Subcutaneous abdominal adipose tissue (tissue), 5 donors: ENCODE measurements around the gene PDLIM5.

Source experiments
- H3K27ac ChIP-seq: one replicate; pipeline ENCODE4 v1.7.0; 2013; ENCODE audit warnings: low read depth, mild to moderate bottlenecking, inconsistent platforms, low read length, moderate library complexity
- H3K27me3 ChIP-seq, 5 donors: one replicate each; pipeline ENCODE4 v1.7.0; 2013; ENCODE audit warnings: low read length in 5 of 5, inconsistent platforms in 1 of 5; ENCODE audit not compliant: control insufficient read depth in 5 of 5, insufficient read depth in 4 of 5
- H3K36me3 ChIP-seq, 5 donors: one replicate each; pipeline ENCODE4 v1.7.0; 2013; ENCODE audit warnings: low read length in 5 of 5; ENCODE audit not compliant: control insufficient read depth in 5 of 5, insufficient read depth in 5 of 5
- H3K4me1 ChIP-seq, 5 donors: one replicate each; pipeline ENCODE4 v1.7.0; 2013; ENCODE audit warnings: low read length in 5 of 5, mild to moderate bottlenecking in 3 of 5, moderate library complexity in 1 of 5; ENCODE audit not compliant: control insufficient read depth in 5 of 5, insufficient read depth in 5 of 5
- H3K4me3 ChIP-seq, 5 donors: one replicate each; pipeline ENCODE4 v1.7.0; 2013; ENCODE audit warnings: low read length in 5 of 5, low read depth in 1 of 5
- H3K9ac ChIP-seq, 5 donors: one replicate each; pipeline ENCODE4 v1.7.0; 2013; ENCODE audit warnings: low read length in 5 of 5, mild to moderate bottlenecking in 4 of 5, moderate library complexity in 3 of 5
- H3K9me3 ChIP-seq, 5 donors: one replicate each; pipeline ENCODE4 v1.7.0; 2013; ENCODE audit warnings: low read length in 5 of 5; ENCODE audit not compliant: control insufficient read depth in 5 of 5
- donor health status: healthy.
- donor health status: healthy.
- donor health status: healthy.
- donor health status: healthy.
- donor health status: healthy.

The PDLIM5 gene

DNA sequence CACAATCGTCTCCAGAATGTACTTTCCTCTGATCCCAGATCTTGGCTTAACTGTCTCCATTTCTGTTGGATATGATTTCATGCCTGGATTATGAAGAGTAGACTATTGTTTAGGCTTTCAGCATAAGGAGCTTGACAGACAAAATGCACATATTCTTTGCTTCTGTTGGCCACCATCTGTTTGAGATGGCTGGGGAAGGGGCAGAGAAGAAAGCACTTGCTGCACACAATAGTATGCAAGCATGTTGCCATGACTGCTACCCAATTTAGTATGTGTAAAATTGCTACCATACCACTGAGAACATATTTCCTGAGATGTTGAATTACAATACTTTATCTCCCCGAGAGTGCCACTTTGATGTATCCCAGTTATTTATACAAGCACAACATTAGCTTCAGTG is 178.1 kb downstream of the PDLIM5 start:
- H3K27ac ChIP-seq: no peak overlapping the region
- no peaks in the 10 kb centered on the region for H3K9me3 ChIP-seq
- no peaks in the 10 kb centered on the region for H3K4me1 ChIP-seq
- no peak overlapping the region for H3K9ac ChIP-seq
- peaks cover 2 to 10% (median 4%) of the 10 kb centered on the region in 5 donors for H3K36me3 ChIP-seq
- no peaks in the 10 kb centered on the region for H3K27me3 ChIP-seq
- no peak overlapping the region for H3K4me3 ChIP-seq

- H3K4me1 ChIP-seq: no peaks in the 10 kb centered on the region
- no peaks in the 10 kb centered on the region for H3K27me3 ChIP-seq
- H3K36me3 ChIP-seq: peaks cover 0 to 8% (median 5%) of the 10 kb centered on the region in 5 donors
- H3K4me3 ChIP-seq: no peak overlapping the region
- H3K9me3 ChIP-seq: no peaks in the 10 kb centered on the region
- no peak overlapping the region for H3K9ac ChIP-seq
- H3K27ac ChIP-seq: no peak overlapping the region
Measured at GRCh38 chr4:94634271-94634670, 182.5 kb downstream of the PDLIM5 start.

- H3K4me1 ChIP-seq: no peaks in the 10 kb centered on the region
- no peak overlapping the region for H3K27ac ChIP-seq
- H3K36me3 ChIP-seq: peaks cover under 1 to 8% (median 6%) of the 10 kb centered on the region in 5 donors
- H3K27me3 ChIP-seq: no peaks in the 10 kb centered on the region
- H3K4me3 ChIP-seq: no peak overlapping the region
- no peak overlapping the region for H3K9ac ChIP-seq
- no peaks in the 10 kb centered on the region for H3K9me3 ChIP-seq
Measured at GRCh38 chr4:94635177-94635576, 183.4 kb downstream of the PDLIM5 start.

DNA sequence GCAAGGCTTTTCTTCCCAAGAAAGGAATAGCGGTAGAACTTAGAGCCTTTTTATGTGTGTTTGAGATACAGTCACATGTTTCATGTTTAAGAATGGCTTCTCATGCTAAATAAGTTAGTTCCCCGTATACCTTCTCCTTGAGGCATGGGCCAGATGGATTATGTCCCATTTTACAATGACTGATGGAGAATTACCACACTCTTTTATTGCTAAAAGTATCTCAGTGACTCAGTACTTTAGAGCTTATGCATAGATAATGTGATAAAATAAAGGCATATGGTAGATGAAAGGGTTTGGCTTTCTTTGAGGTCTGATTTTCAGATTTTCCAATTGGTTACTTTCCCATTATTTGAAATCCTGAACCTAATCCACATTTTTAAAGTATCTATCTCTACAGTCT is 184.3 kb downstream of the PDLIM5 start:
- Histone ChIP-seq H3K9ac (no peak overlapping the region), H3K4me1 (no peaks in the 10 kb centered on the region), H3K27me3 (no peaks in the 10 kb centered on the region), H3K27ac (no peak overlapping the region), H3K4me3 (no peak overlapping the region), H3K9me3 (no peaks in the 10 kb centered on the region), H3K36me3 (peaks cover 7 to 15% (median 9%) of the 10 kb centered on the region in 5 donors)

GRCh38 chr4:94639298-94639697 is 187.6 kb downstream of the PDLIM5 start:
- peaks cover 10 to 25% (median 16%) of the 10 kb centered on the region in 5 donors for H3K36me3 ChIP-seq
- no peak overlapping the region for H3K27ac ChIP-seq
- H3K4me1 ChIP-seq: no peaks in the 10 kb centered on the region
- no peak overlapping the region for H3K9ac ChIP-seq
- no peak overlapping the region for H3K4me3 ChIP-seq
- no peaks in the 10 kb centered on the region for H3K9me3 ChIP-seq
- no peaks in the 10 kb centered on the region for H3K27me3 ChIP-seq

- Histone ChIP-seq H3K36me3 (peaks cover 10 to 25% (median 16%) of the 10 kb centered on the region in 5 donors), H3K4me3 (no peak overlapping the region), H3K27me3 (no peaks in the 10 kb centered on the region), H3K4me1 (no peaks in the 10 kb centered on the region), H3K9ac (no peak overlapping the region), H3K27ac (no peak overlapping the region), H3K9me3 (no peaks in the 10 kb centered on the region)
Measured at GRCh38 chr4:94640151-94640550, 188.4 kb downstream of the PDLIM5 start.

DNA sequence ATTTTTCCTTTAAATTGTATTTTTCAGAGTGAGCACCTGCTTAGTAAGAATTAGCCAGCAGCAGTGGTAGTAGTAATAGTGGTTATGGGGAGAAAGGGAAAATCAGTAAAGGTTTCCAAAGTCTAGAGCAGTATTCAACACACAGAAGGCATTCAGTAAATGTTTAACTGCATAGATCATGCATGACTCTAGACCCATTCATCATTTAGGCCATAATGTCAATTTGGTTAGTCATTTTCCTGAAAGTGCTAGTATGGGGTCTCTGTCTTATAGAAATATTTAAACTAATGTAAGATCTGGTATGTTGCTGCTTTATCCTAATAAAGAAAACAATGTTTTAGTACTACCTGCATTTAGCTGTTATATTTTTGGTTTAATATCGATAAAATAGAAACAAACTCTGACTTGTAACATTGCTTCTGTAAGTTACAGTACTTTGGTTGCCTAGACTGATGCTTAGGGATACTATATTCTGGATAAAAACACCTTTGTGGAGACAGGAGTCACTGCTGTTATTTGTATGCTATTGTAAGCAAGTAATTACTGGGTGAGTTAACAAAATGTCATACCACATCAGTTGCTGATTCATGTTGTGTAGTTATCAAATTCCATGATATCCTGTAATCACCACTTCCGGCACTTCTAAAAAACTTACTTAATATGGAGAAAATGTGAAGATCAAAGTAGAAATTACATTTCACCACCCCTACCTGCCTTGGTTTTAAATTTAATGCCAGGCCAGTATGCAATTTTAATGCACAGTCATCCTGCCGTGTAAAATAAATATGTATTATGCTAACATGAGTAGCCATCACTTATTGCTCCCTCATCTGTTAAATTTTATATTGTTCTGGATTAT is 190.2 kb downstream of the PDLIM5 start:
- peaks cover 14 to 42% (median 30%) of the 10 kb centered on the region in 5 donors for H3K36me3 ChIP-seq
- H3K9ac ChIP-seq: no peak overlapping the region
- no peaks in the 10 kb centered on the region for H3K27me3 ChIP-seq
- H3K4me3 ChIP-seq: no peak overlapping the region
- no peak overlapping the region for H3K27ac ChIP-seq
- no peaks in the 10 kb centered on the region for H3K4me1 ChIP-seq
- H3K9me3 ChIP-seq: no peaks in the 10 kb centered on the region

DNA sequence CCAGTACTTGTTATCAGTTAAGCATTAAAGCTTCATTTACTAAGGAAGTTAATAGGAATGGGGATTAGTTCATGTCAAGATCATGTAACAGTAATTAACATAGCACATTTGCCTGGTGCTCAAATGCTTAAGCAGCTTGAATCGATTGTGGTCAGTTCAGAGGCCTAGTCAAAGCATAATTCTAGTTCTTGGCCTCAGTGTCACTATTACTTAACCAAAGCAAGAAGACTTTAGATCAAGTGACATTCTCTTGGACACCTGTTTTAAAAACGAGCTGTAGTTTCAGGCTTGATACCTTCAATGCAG is 190.8 kb downstream of the PDLIM5 start:
- no peaks in the 10 kb centered on the region for H3K9me3 ChIP-seq
- H3K27ac ChIP-seq: no peak overlapping the region
- H3K36me3 ChIP-seq: peaks cover 14 to 43% (median 32%) of the 10 kb centered on the region in 5 donors
- no peaks in the 10 kb centered on the region for H3K27me3 ChIP-seq
- no peak overlapping the region for H3K4me3 ChIP-seq
- no peaks in the 10 kb centered on the region for H3K4me1 ChIP-seq
- H3K9ac ChIP-seq: no peak overlapping the region

DNA sequence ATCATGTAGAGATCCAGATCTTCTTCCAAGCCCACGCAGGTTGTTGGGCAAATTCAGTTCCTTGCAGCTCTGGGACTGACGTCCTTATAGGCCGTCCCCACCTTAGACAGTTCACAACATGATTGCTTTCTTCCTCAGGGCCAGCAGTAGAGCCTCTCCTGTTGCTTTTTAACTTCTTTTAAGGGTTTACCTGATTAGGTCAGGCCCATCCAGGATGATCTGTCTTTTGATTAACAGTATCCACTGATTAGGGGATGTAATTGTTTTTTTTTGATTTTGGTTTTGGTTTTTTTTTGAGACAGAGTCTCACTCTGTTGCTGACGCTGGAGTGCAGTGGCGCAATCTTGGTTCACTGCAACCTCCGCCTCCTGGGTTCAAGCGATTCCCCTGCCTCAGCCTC is 197.0 kb downstream of the PDLIM5 start:
- Histone ChIP-seq H3K36me3 (peaks cover 6 to 22% (median 13%) of the 10 kb centered on the region in 5 donors), H3K9me3 (no peaks in the 10 kb centered on the region), H3K27ac (no peak overlapping the region), H3K4me3 (no peak overlapping the region), H3K9ac (no peak overlapping the region), H3K4me1 (peaks cover 0 to 6% (median 0%) of the 10 kb centered on the region in 5 donors), H3K27me3 (no peaks in the 10 kb centered on the region)

DNA sequence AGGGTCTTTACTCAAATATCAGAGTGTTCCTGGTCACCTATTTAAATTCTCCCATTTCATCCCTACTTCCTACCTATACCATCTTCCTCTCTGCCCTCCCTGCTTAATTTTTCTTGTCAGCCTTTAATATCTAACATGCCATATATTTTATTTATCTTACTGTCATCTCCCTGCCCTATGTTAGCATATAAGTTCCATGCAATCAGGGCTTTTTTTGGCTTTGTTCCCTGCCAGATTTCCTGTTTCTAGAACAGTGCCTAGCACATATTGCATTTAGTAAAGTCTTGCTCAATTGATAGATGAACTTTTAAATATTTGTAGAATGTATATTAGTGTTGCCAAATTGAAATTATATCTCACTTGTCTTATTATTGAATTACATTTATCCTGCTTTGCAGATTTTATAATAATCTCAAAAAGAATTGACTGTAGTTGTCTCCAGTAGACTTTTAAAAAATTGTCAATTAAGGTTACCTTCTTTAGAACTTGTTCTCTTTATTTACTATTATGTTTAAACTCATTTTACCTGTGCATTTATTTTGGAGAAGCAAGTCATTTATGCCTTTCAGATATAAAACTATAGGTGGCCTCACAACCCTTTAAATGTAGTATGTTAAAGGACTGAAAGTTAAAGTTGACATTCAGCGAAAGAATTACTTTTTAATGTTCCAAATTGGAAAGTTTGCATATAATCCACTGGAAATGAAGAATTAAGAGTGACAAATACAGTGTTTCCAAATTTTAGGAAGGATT is 197.8 kb downstream of the PDLIM5 start:
- Histone ChIP-seq H3K4me1 (peaks cover 0 to 6% (median 0%) of the 10 kb centered on the region in 5 donors), H3K27ac (no peak overlapping the region), H3K4me3 (no peak overlapping the region), H3K9ac (no peak overlapping the region), H3K36me3 (peaks cover 6 to 22% (median 13%) of the 10 kb centered on the region in 5 donors), H3K9me3 (no peaks in the 10 kb centered on the region), H3K27me3 (no peaks in the 10 kb centered on the region)
